Loucy (cell line): Measurements from ENCODE around the gene TPD52L1.

Experiments
- CTCF ChIP-seq: fragments of 200-600 bp; sonication (generic); conservative IDR thresholded peaks from 2 replicates; pipeline ENCODE4 v1.5.1; 2014; ENCODE audit warnings: mild to moderate bottlenecking, antibody characterized with exemption, low read length
- EZH2phosphoT487 ChIP-seq: fragments of 200-600 bp; IDR thresholded peaks from 2 replicates; pipeline ENCODE4 v1.6.1; 2018; ENCODE audit warnings: antibody characterized with exemption, mild to moderate bottlenecking, moderate library complexity, borderline replicate concordance

- no peak for TF ChIP-seq CTCF
- TF ChIP-seq EZH2phosphoT487: no peak
Observed at GRCh38 chr6:125306756-125307149, 153.2 kb downstream of the TPD52L1 start.
